Measurements from ENCODE around the gene TEP1. TPM values are rescaled to one million over a fixed set of nuclear protein-coding genes. Genes with fewer than 3 reads are reported as not detected.

The TEP1 gene
- polyA plus RNA-seq, 3 donors, result 2.3 to 78.9 (median 7.1) TPM

GRCh38 chr14:20415782-20416206 is 2.5 kb upstream of the TEP1 start:
- Histone ChIP-seq H3K4me1 (ENCODE audit: control insufficient read depth in 1 of 2, insufficient read depth in 2 of 2, low read length in 2 of 2) (peaks cover 39 to 45% of the 10 kb centered on the region in 2 donors), H3K4me3 (replicated peaks in 1 of 3; ENCODE audit: low read depth in 2 of 3, low read length in 3 of 3) (no peak overlapping the region), H3K9me3 (replicated peaks in 1 of 2; ENCODE audit: control insufficient read depth in 1 of 2, insufficient read depth in 1 of 2, low read length in 2 of 2) (no peaks in the 10 kb centered on the region), H3K4me2 (replicated peaks; ENCODE audit: extremely low read depth, low read length, poor library complexity, severe bottlenecking) (peak overlapping the region; percentile 20), H3K36me3 (replicated peaks in 1 of 2; ENCODE audit: control insufficient read depth in 1 of 2, insufficient read depth in 2 of 2, low read length in 2 of 2) (no peaks in the 10 kb centered on the region), H3K9ac (ENCODE audit: insufficient read depth, low read length, poor library complexity, severe bottlenecking) (no peak overlapping the region), H3K27ac (ENCODE audit: low read depth in 1 of 2, low read length in 2 of 2) (peak overlapping the region in 1 of 2 donors; percentile 72), H2AFZ (ENCODE audit: insufficient read depth, low read depth, low read length, poor library complexity, severe bottlenecking) (peak overlapping the region; percentile 77), H3K79me2 (ENCODE audit: insufficient read depth, low read length) (peaks cover 37% of the 10 kb centered on the region), H3K27me3 (ENCODE audit: control insufficient read depth in 2 of 2, insufficient read depth in 2 of 2, low read length in 2 of 2) (no peaks in the 10 kb centered on the region), H4K20me1 (ENCODE audit: insufficient read depth, low read length) (peaks cover 20% of the 10 kb centered on the region)
- Mint-ChIP-seq H3K4me3 (peak overlapping the region in 1 of 2 donors; percentile 70), H3K36me3 (no peaks in the 10 kb centered on the region), H3K27ac (peak overlapping the region; percentile 19 to 89 (median 77)), H3K9me3 (no peaks in the 10 kb centered on the region), H3K27me3 (ENCODE audit: low read depth in 3 of 3) (peaks cover 0 to 1% (median 0%) of the 10 kb centered on the region in 3 donors), H3K4me1 (peaks cover 50% of the 10 kb centered on the region)
- no CpG with 5 or more reads among the region's 3 CpGs for WGBS (ENCODE audit: insufficient coverage)
- peak; percentile 56 to 76 (median 68) for DNase-seq
- intact Hi-C loops (cut with micrococcal nuclease), result loop anchor here (5.0 to 10.0 kb wide), 3 partner anchors 37 to 197 kb away; partner anchors contain the start of genes OSGEP (in 1 of the 2), PIP4P1 (in 1 of the 2) and PNP (in 1 of the 2)
- TF ChIP-seq CTCF (IDR thresholded peaks at IDR 0.05), result peak; percentile 74

- no peak for TF ChIP-seq CTCF (IDR thresholded peaks at IDR 0.05)
- intact Hi-C loops (cut with micrococcal nuclease), result loop anchor here in 1 of 2 donors (10.0 kb wide), 1 partner anchor 51 kb away; the partner anchor contains the start of genes PIP4P1 and PNP
- H3K4me1 ChIP-seq (ENCODE audit: control insufficient read depth in 1 of 2, insufficient read depth in 2 of 2, low read length in 2 of 2), result peaks cover 30 to 37% of the 10 kb centered on the region in 2 donors
- DNase-seq, result peak in 2 of 3 donors; percentile 14 to 42
- no peaks in the 10 kb centered on the region for H3K27me3 ChIP-seq (ENCODE audit: control insufficient read depth in 2 of 2, insufficient read depth in 2 of 2, low read length in 2 of 2)
- Mint-ChIP-seq H3K27ac (peak overlapping the region; percentile 83 to 97 (median 92)), H3K4me1 (peaks cover 51% of the 10 kb centered on the region), H3K36me3 (peaks cover 4 to 7% of the 10 kb centered on the region in 2 donors), H3K27me3 (ENCODE audit: low read depth in 3 of 3) (peaks cover 0 to 1% (median 0%) of the 10 kb centered on the region in 3 donors), H3K4me3 (peak overlapping the region; percentile 97 to 98), H3K9me3 (no peaks in the 10 kb centered on the region)
- H3K79me2 ChIP-seq (ENCODE audit: insufficient read depth, low read length), result peaks cover 58% of the 10 kb centered on the region
- H2AFZ ChIP-seq (ENCODE audit: insufficient read depth, low read depth, low read length, poor library complexity, severe bottlenecking), result peak overlapping the region; percentile 78
- H3K4me2 ChIP-seq (replicated peaks; ENCODE audit: extremely low read depth, low read length, poor library complexity, severe bottlenecking), result peak overlapping the region; percentile 77
- H3K27ac ChIP-seq (ENCODE audit: low read depth in 1 of 2, low read length in 2 of 2), result peak overlapping the region; percentile 73 to 82
- peak overlapping the region; percentile 82 to 95 (median 86) for H3K4me3 ChIP-seq (replicated peaks in 1 of 3; ENCODE audit: low read depth in 2 of 3, low read length in 3 of 3)
- peak overlapping the region; percentile 69 for H3K9ac ChIP-seq (ENCODE audit: insufficient read depth, low read length, poor library complexity, severe bottlenecking)
- WGBS (ENCODE audit: insufficient coverage), result 0% methylated on average over 9 of the region's 9 CpGs
- H4K20me1 ChIP-seq (ENCODE audit: insufficient read depth, low read length), result peaks cover 41% of the 10 kb centered on the region
- no peaks in the 10 kb centered on the region for H3K9me3 ChIP-seq (replicated peaks in 1 of 2; ENCODE audit: control insufficient read depth in 1 of 2, insufficient read depth in 1 of 2, low read length in 2 of 2)
- H3K36me3 ChIP-seq (replicated peaks in 1 of 2; ENCODE audit: control insufficient read depth in 1 of 2, insufficient read depth in 2 of 2, low read length in 2 of 2), result peaks cover under 1 to 8% of the 10 kb centered on the region in 2 donors
Measured at GRCh38 chr14:20413744-20414082, 412 bp upstream of the TEP1 start.

Measured in CD14-positive monocyte (primary cell).